ENCODE results near the gene S100A12. TPM values are rescaled to one million over a fixed set of nuclear protein-coding genes. Genes with fewer than 3 reads are reported as not detected.
A peak's percentile ranks its signal among the peaks of the same experiment; 100 is the strongest.
"Not testable (repeated sequence)": the region's sequence is repeated elsewhere in the genome, so short reads cannot be mapped to it uniquely, and the experiment has no call there.

S100A12 gene
- total RNA-seq, 2 experiments from 2014 or later = not detected

GRCh38 chr1:153348511-153349362, 26.7 kb downstream of the S100A12 start, which contains the start of gene PGLYRP4:
Gene PGLYRP4 (minus strand): TSS chr1:153348841. CDS start chr1:153347932, 909 bp downstream.
- no peak within 1 kb of the TSS for H3K27ac Mint-ChIP-seq
- no peaks in the 10 kb centered on the region for H3K9me3 Mint-ChIP-seq
- peaks cover 35% of the 10 kb centered on the region for H3K27me3 Mint-ChIP-seq
- ATAC-seq (ENCODE audit: low read depth) (no peak), DNase-seq (no peak)
- H3K36me3 Mint-ChIP-seq = no peaks in the 10 kb centered on the region
- POLR2A ChIA-PET = no interaction called here
- peaks cover 24% of the 10 kb centered on the region for H3K4me1 Mint-ChIP-seq
- no peak within 1 kb of the TSS for H3K4me3 Mint-ChIP-seq

- ATAC-seq (ENCODE audit: low read depth) (no peak), DNase-seq (no peak)
- no peak overlapping the region for H3K4me3 Mint-ChIP-seq
- no peak overlapping the region for H3K27ac Mint-ChIP-seq
- peaks cover 27% of the 10 kb centered on the region for H3K4me1 Mint-ChIP-seq
- no peaks in the 10 kb centered on the region for H3K36me3 Mint-ChIP-seq
- POLR2A ChIA-PET = no interaction called here
- H3K27me3 Mint-ChIP-seq = peaks cover 39% of the 10 kb centered on the region
- H3K9me3 Mint-ChIP-seq = no peaks in the 10 kb centered on the region
Measured at GRCh38 chr1:153347856-153348255, 27.6 kb downstream of the S100A12 start.

- H3K4me3 Mint-ChIP-seq; ATAC-seq (ENCODE audit: low read depth); POLR2A ChIA-PET; H3K9me3 Mint-ChIP-seq; DNase-seq; H3K36me3 Mint-ChIP-seq; H3K27ac Mint-ChIP-seq: not testable (repeated sequence)
- Mint-ChIP-seq H3K4me1 (peaks cover 28% of the 10 kb centered on the region), H3K27me3 (peaks cover 46% of the 10 kb centered on the region)
Measured at GRCh38 chr1:153347049-153347448, 28.4 kb downstream of the S100A12 start.

- Mint-ChIP-seq H3K27me3 (peaks cover 51% of the 10 kb centered on the region), H3K4me3 (peak overlapping the region; percentile 23), H3K4me1 (peaks cover 28% of the 10 kb centered on the region), H3K36me3 (no peaks in the 10 kb centered on the region), H3K27ac (no peak overlapping the region), H3K9me3 (no peaks in the 10 kb centered on the region)
- no peak for ATAC-seq (ENCODE audit: low read depth)
- no peak for DNase-seq
- POLR2A ChIA-PET = no interaction called here
Measured at GRCh38 chr1:153346077-153346723, 29.2 kb downstream of the S100A12 start.

GRCh38 chr1:153345187-153346076, 30.0 kb downstream of the S100A12 start:
- Mint-ChIP-seq H3K27me3 (peaks cover 52% of the 10 kb centered on the region), H3K4me3 (peak overlapping the region; percentile 52), H3K9me3 (no peaks in the 10 kb centered on the region), H3K4me1 (peaks cover 31% of the 10 kb centered on the region), H3K36me3 (peaks cover 3% of the 10 kb centered on the region), H3K27ac (peak overlapping the region; percentile 53)
- ATAC-seq (ENCODE audit: low read depth) = peak; percentile 45
- no peak for DNase-seq
- POLR2A ChIA-PET = no interaction called here

GRCh38 chr1:153344718-153345025, 30.7 kb downstream of the S100A12 start:
- DNase-seq = no peak
- POLR2A ChIA-PET = no interaction called here
- no peak for ATAC-seq (ENCODE audit: low read depth)

GRCh38 chr1:153343811-153344717, 31.4 kb downstream of the S100A12 start:
- H3K27ac Mint-ChIP-seq = no peak overlapping the region
- peaks cover 41% of the 10 kb centered on the region for H3K4me1 Mint-ChIP-seq
- no peak for DNase-seq
- peaks cover 3% of the 10 kb centered on the region for H3K36me3 Mint-ChIP-seq
- peaks cover 1% of the 10 kb centered on the region for H3K9me3 Mint-ChIP-seq
- ATAC-seq (ENCODE audit: low read depth) = no peak
- POLR2A ChIA-PET = no interaction called here
- no peak overlapping the region for H3K4me3 Mint-ChIP-seq
- peaks cover 47% of the 10 kb centered on the region for H3K27me3 Mint-ChIP-seq

More at GRCh38 chr1:153344718-153345025, 30.7 kb downstream of the S100A12 start:
- Mint-ChIP-seq H3K36me3 (peaks cover 3% of the 10 kb centered on the region), H3K9me3 (no peaks in the 10 kb centered on the region), H3K27me3 (peaks cover 48% of the 10 kb centered on the region), H3K4me3 (no peak overlapping the region), H3K27ac (no peak overlapping the region), H3K4me1 (peaks cover 37% of the 10 kb centered on the region)

GRCh38 chr1:153343040-153343681, 32.3 kb downstream of the S100A12 start:
- H3K27ac Mint-ChIP-seq = no peak overlapping the region
- POLR2A ChIA-PET = no interaction called here
- peaks cover 2% of the 10 kb centered on the region for H3K9me3 Mint-ChIP-seq
- ATAC-seq (ENCODE audit: low read depth) = no peak
- no peak for DNase-seq
- no peak overlapping the region for H3K4me3 Mint-ChIP-seq
- H3K36me3 Mint-ChIP-seq = peaks cover 3% of the 10 kb centered on the region
- peaks cover 41% of the 10 kb centered on the region for H3K4me1 Mint-ChIP-seq
- peaks cover 54% of the 10 kb centered on the region for H3K27me3 Mint-ChIP-seq

GRCh38 chr1:153342178-153342577, 33.2 kb downstream of the S100A12 start:
- peaks cover 7% of the 10 kb centered on the region for H3K9me3 Mint-ChIP-seq
- DNase-seq = no peak
- no peak for ATAC-seq (ENCODE audit: low read depth)
- H3K27ac Mint-ChIP-seq = no peak overlapping the region
- peaks cover 52% of the 10 kb centered on the region for H3K27me3 Mint-ChIP-seq
- POLR2A ChIA-PET = no interaction called here
- H3K4me1 Mint-ChIP-seq = peaks cover 45% of the 10 kb centered on the region
- H3K4me3 Mint-ChIP-seq = no peak overlapping the region
- peaks cover 3% of the 10 kb centered on the region for H3K36me3 Mint-ChIP-seq

- DNase-seq = no peak
- POLR2A ChIA-PET = no interaction called here
- H3K27me3 Mint-ChIP-seq = peaks cover 47% of the 10 kb centered on the region
- peaks cover 3% of the 10 kb centered on the region for H3K36me3 Mint-ChIP-seq
- H3K4me1 Mint-ChIP-seq = peaks cover 42% of the 10 kb centered on the region
- H3K9me3 Mint-ChIP-seq = peaks cover 7% of the 10 kb centered on the region
- no peak overlapping the region for H3K27ac Mint-ChIP-seq
- no peak overlapping the region for H3K4me3 Mint-ChIP-seq
- ATAC-seq (ENCODE audit: low read depth) = no peak
Measured at GRCh38 chr1:153341431-153341934, 33.9 kb downstream of the S100A12 start.

GRCh38 chr1:153340356-153340755, 35.1 kb downstream of the S100A12 start:
- Mint-ChIP-seq H3K27me3 (peaks cover 37% of the 10 kb centered on the region), H3K4me3 (peak overlapping the region; percentile 18), H3K27ac (no peak overlapping the region), H3K4me1 (peaks cover 31% of the 10 kb centered on the region), H3K36me3 (peaks cover 3% of the 10 kb centered on the region), H3K9me3 (peaks cover 7% of the 10 kb centered on the region)
- POLR2A ChIA-PET = no interaction called here
- DNase-seq (no peak), ATAC-seq (ENCODE audit: low read depth) (no peak)

- H3K4me3 Mint-ChIP-seq = peak overlapping the region; percentile 18
- no peak overlapping the region for H3K27ac Mint-ChIP-seq
- peak; percentile 82 for ATAC-seq (ENCODE audit: low read depth)
Measured at GRCh38 chr1:153339802-153340201, 35.6 kb downstream of the S100A12 start.

More at GRCh38 chr1:153339802-153340201, 35.6 kb downstream of the S100A12 start:
- Mint-ChIP-seq H3K36me3 (peaks cover 3% of the 10 kb centered on the region), H3K4me1 (peaks cover 28% of the 10 kb centered on the region), H3K9me3 (peaks cover 7% of the 10 kb centered on the region), H3K27me3 (peaks cover 36% of the 10 kb centered on the region)
- DNase-seq = no peak
- POLR2A ChIA-PET = no interaction called here
